Trophoblast cell (in vitro differentiated cells and primary cell): ENCODE data around the gene ARSG.
"Not testable (repeated sequence)": the region's sequence is repeated elsewhere in the genome, so short reads cannot be mapped to it uniquely, and the experiment has no call there.

Experiments used
- DNase-seq, 2 donors: peaks; one replicate each; pipeline ENCODE4 v3.0.0-alpha.2; 2016
- H2AFZ ChIP-seq: 2 replicates; pipeline ENCODE4 v1.6.1; 2013; ENCODE audit warnings: low read length, moderate library complexity, mild to moderate bottlenecking; ENCODE audit not compliant: insufficient read depth, poor library complexity
- H2AK5ac ChIP-seq: 2 replicates; pipeline ENCODE4 v1.6.1; 2013; ENCODE audit warnings: mild to moderate bottlenecking, low read length
- H2BK120ac ChIP-seq: 2 replicates; pipeline ENCODE4 v1.6.1; 2013; ENCODE audit warnings: low read length, mild to moderate bottlenecking, moderate library complexity; ENCODE audit not compliant: insufficient read depth, poor library complexity
- H2BK12ac ChIP-seq: 2 replicates; pipeline ENCODE4 v1.6.1; 2013; ENCODE audit warnings: mild to moderate bottlenecking, low read length, moderate library complexity
- H2BK5ac ChIP-seq: 2 replicates; pipeline ENCODE4 v1.6.1; 2013; ENCODE audit warnings: low read length, low read depth, moderate library complexity, mild to moderate bottlenecking; ENCODE audit not compliant: poor library complexity
- H3K14ac ChIP-seq: 2 replicates; pipeline ENCODE4 v1.6.1; 2013; ENCODE audit warnings: mild to moderate bottlenecking, low read length
- H3K18ac ChIP-seq: 2 replicates; pipeline ENCODE4 v1.6.1; 2013; ENCODE audit warnings: mild to moderate bottlenecking, low read length
- H3K23ac ChIP-seq: 2 replicates; pipeline ENCODE4 v1.6.1; 2013; ENCODE audit warnings: low read length
- H3K27ac ChIP-seq: 2 replicates; pipeline ENCODE4 v1.5.1; 2013; ENCODE audit warnings: low read depth, mild to moderate bottlenecking, inconsistent platforms, low read length, moderate library complexity
- H3K27me3 ChIP-seq: 2 replicates; pipeline ENCODE4 v1.6.1; 2013; ENCODE audit warnings: inconsistent platforms, mild to moderate bottlenecking, low read length, moderate library complexity; ENCODE audit not compliant: insufficient read depth
- H3K36me3 ChIP-seq, 2 experiments: 1 replicate in 1 of 2; 2 replicates in 1 of 2; pipeline ENCODE4 v1.6.1; 2013; ENCODE audit warnings: low read length in 2 of 2, mild to moderate bottlenecking in 2 of 2, moderate library complexity in 1 of 2; ENCODE audit not compliant: insufficient read depth in 2 of 2, control insufficient read depth in 1 of 2
- H3K4ac ChIP-seq: 2 replicates; pipeline ENCODE4 v1.6.1; 2013; ENCODE audit warnings: low read depth, mild to moderate bottlenecking, low read length, moderate library complexity
- H3K4me1 ChIP-seq, 2 experiments: 1 replicate in 1 of 2; 2 replicates in 1 of 2; pipeline ENCODE4 v1.6.1; 2013; ENCODE audit warnings: low read length in 2 of 2, mild to moderate bottlenecking in 2 of 2, moderate library complexity in 1 of 2; ENCODE audit not compliant: insufficient read depth in 2 of 2, control insufficient read depth in 1 of 2
- H3K4me2 ChIP-seq: 2 replicates; pipeline ENCODE4 v1.6.1; 2013; ENCODE audit warnings: inconsistent platforms, mild to moderate bottlenecking, low read length, moderate library complexity
- H3K4me3 ChIP-seq: 2 replicates; pipeline ENCODE4 v1.5.1; 2013; ENCODE audit warnings: mild to moderate bottlenecking, low read depth, low read length, inconsistent platforms
- H3K79me1 ChIP-seq: one replicate; pipeline ENCODE4 v1.6.1; 2013; ENCODE audit warnings: low read length
- H3K79me2 ChIP-seq: 2 replicates; pipeline ENCODE4 v1.6.1; 2013; ENCODE audit warnings: low read length, mild to moderate bottlenecking; ENCODE audit not compliant: control insufficient read depth, insufficient read depth, poor library complexity
- H3K9ac ChIP-seq: 2 replicates; pipeline ENCODE4 v1.6.1; 2013; ENCODE audit warnings: mild to moderate bottlenecking, low read length
- H3K9me3 ChIP-seq: 2 replicates; pipeline ENCODE4 v1.6.1; 2013; ENCODE audit warnings: low read depth, mild to moderate bottlenecking, control low read depth, inconsistent platforms, low read length; ENCODE audit not compliant: insufficient read depth
- H4K12ac ChIP-seq: 2 replicates; pipeline ENCODE4 v1.6.1; 2013; ENCODE audit warnings: low read depth, mild to moderate bottlenecking, low read length, moderate library complexity
- H4K8ac ChIP-seq: 2 replicates; pipeline ENCODE4 v1.6.1; 2013; ENCODE audit warnings: low read depth, mild to moderate bottlenecking, low read length, moderate library complexity
- H4K91ac ChIP-seq: one replicate; pipeline ENCODE4 v1.6.1; 2013; ENCODE audit warnings: low read depth, mild to moderate bottlenecking, low read length, moderate library complexity
- WGBS: extraction: QIAGEN DNeasy Blood & Tissue Kit; methylation state at CpG from one replicate; pipeline ENCODE4 v1.1.7; 2013; ENCODE audit warnings: missing lambda C conversion rate; ENCODE audit not compliant: insufficient read length, insufficient coverage; ENCODE audit errors: extremely low coverage; 5-methylcytosine and 5-hydroxymethylcytosine counted together

The ARSG gene

GRCh38 chr17:68376178-68376577 lies 84.9 kb downstream of the ARSG start:
- not testable (repeated sequence) for DNase-seq

GRCh38 chr17:68377771-68378267 lies 86.5 kb downstream of the ARSG start:
- Histone ChIP-seq H4K8ac (peak overlapping the region; percentile 3), H2BK12ac (no peak overlapping the region), H4K91ac (peak overlapping the region; percentile 68), H4K12ac (no peak overlapping the region), H3K79me1 (peaks cover 11% of the 10 kb centered on the region), H3K23ac (peak overlapping the region; percentile 40), H3K4me2 (peak overlapping the region; percentile 26), H3K79me2 (no peaks in the 10 kb centered on the region), H3K27me3 (no peaks in the 10 kb centered on the region), H2AK5ac (no peak overlapping the region), H3K4ac (no peak overlapping the region), H3K36me3 (no peaks in the 10 kb centered on the region), H3K27ac (peak overlapping the region; percentile 50), H2AFZ (no peak overlapping the region), H3K9me3 (no peaks in the 10 kb centered on the region), H3K14ac (no peak overlapping the region), H2BK5ac (no peak overlapping the region), H3K18ac (no peak overlapping the region), H3K9ac (peak overlapping the region; percentile 47), H2BK120ac (no peak overlapping the region), H3K4me3 (peak overlapping the region; percentile 23), H3K4me1 (peaks cover 19 to 25% of the 10 kb centered on the region in 2 experiments)
- no CpG with 5 or more reads among the region's 8 CpGs for WGBS
- DNase-seq, result peak; percentile 89 to 92

More at GRCh38 chr17:68376178-68376577, 84.9 kb downstream of the ARSG start:
- not testable (repeated sequence) for H4K91ac ChIP-seq, H2BK12ac ChIP-seq, H4K8ac ChIP-seq, H3K14ac ChIP-seq, H3K4me3 ChIP-seq, H3K23ac ChIP-seq, H2BK120ac ChIP-seq, H2AFZ ChIP-seq, H3K79me2 ChIP-seq, H4K12ac ChIP-seq, H3K27me3 ChIP-seq, H3K18ac ChIP-seq, H2BK5ac ChIP-seq, H2AK5ac ChIP-seq, H3K36me3 ChIP-seq, H3K4ac ChIP-seq, H3K4me2 ChIP-seq, H3K27ac ChIP-seq, H3K9me3 ChIP-seq, H3K9ac ChIP-seq
- Histone ChIP-seq H3K4me1 (peaks cover 19 to 22% of the 10 kb centered on the region in 2 experiments), H3K79me1 (peaks cover 11% of the 10 kb centered on the region)
- no CpG with 5 or more reads among the region's 2 CpGs for WGBS

DNA sequence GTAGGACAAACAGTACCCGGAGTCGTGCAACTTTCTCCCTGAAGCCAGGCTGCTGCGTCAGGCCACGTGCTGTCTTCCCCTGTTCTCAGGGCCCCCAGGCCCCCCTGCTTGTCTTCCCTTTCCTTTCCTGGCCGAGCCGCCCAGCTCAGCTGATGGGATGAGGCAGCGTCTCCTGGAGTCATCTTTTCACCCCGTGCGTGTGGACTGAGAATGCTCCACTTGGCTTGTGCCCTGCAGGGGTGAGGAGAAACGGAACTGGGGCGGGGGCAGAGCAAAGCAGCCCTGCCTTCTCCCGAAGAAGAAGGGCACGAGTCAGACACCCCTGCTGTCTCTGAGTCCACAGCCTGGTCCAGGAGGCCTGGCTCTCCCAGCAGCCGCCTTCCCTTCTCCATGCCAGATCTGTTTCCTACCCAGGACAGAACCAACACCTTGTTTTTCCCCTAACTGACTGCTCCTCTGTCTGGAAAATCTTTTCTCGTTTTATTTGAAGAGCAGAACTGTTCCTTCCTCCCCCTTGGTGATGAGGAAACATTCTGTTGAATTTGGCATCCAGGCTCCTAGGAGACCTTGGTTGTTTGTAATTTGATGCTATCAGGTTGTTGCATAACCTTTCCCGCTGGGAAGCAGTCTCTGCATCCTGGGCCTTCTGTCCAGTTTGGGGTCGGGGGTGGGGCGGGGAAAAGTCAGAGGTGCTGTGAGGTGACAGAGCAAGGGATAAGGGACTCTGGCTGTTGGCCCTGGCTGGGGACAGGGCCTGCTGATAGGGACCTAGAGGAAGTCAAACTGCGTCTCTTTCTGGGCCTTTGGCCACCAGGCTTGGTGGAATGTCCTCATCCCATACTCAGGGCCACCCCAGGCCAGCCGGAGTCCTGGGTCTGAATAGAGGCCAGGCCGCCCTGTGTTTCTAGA lies 87.2 kb downstream of the ARSG start:
- H4K91ac ChIP-seq, result peak overlapping the region; percentile 68
- peak overlapping the region; percentile 50 for H3K27ac ChIP-seq
- peak overlapping the region; percentile 73 for H2BK12ac ChIP-seq
- H3K27me3 ChIP-seq, result no peaks in the 10 kb centered on the region
- H3K4me2 ChIP-seq, result peak overlapping the region; percentile 26
- peak overlapping the region; percentile 23 for H3K4me3 ChIP-seq
- H4K12ac ChIP-seq, result peak overlapping the region; percentile 4
- H3K36me3 ChIP-seq, result no peaks in the 10 kb centered on the region
- H3K14ac ChIP-seq, result peak overlapping the region; percentile 12
- WGBS, result no CpG with 5 or more reads among the region's 21 CpGs
- H2BK120ac ChIP-seq, result peak overlapping the region; percentile 65
- peak overlapping the region; percentile 31 for H4K8ac ChIP-seq
- peak overlapping the region; percentile 42 for H2AK5ac ChIP-seq
- peaks cover 13% of the 10 kb centered on the region for H3K79me1 ChIP-seq
- no peak overlapping the region for H3K23ac ChIP-seq
- no peaks in the 10 kb centered on the region for H3K9me3 ChIP-seq
- H3K9ac ChIP-seq, result peak overlapping the region; percentile 47
- H3K18ac ChIP-seq, result peak overlapping the region; percentile 34
- no peak overlapping the region for H3K4ac ChIP-seq
- peaks cover 23 to 29% of the 10 kb centered on the region in 2 experiments for H3K4me1 ChIP-seq
- no peak overlapping the region for H2AFZ ChIP-seq
- peak overlapping the region; percentile 18 for H2BK5ac ChIP-seq
- DNase-seq, result peak; percentile 80 to 92
- H3K79me2 ChIP-seq, result no peaks in the 10 kb centered on the region

GRCh38 chr17:68379177-68379510 lies 87.8 kb downstream of the ARSG start:
- Histone ChIP-seq H4K12ac (no peak overlapping the region), H2BK120ac (no peak overlapping the region), H4K91ac (no peak overlapping the region), H3K18ac (no peak overlapping the region), H4K8ac (no peak overlapping the region), H3K4ac (no peak overlapping the region), H2AK5ac (no peak overlapping the region), H3K4me3 (no peak overlapping the region), H2AFZ (no peak overlapping the region), H3K4me1 (peaks cover 26 to 34% of the 10 kb centered on the region in 2 experiments), H3K23ac (no peak overlapping the region), H3K79me1 (peaks cover 16% of the 10 kb centered on the region), H2BK12ac (peak overlapping the region; percentile 73), H3K14ac (no peak overlapping the region), H3K9ac (no peak overlapping the region), H2BK5ac (no peak overlapping the region), H3K9me3 (no peaks in the 10 kb centered on the region), H3K27ac (peak overlapping the region; percentile 50), H3K27me3 (no peaks in the 10 kb centered on the region), H3K36me3 (no peaks in the 10 kb centered on the region), H3K79me2 (no peaks in the 10 kb centered on the region), H3K4me2 (no peak overlapping the region)
- no CpG with 5 or more reads among the region's 3 CpGs for WGBS
- no peak for DNase-seq
